ENCODE data around the gene SMARCB1. TPM values are rescaled to one million over a fixed set of nuclear protein-coding genes. Genes with fewer than 3 reads are reported as not detected.
A peak's percentile ranks its signal among the peaks of the same experiment; 100 is the strongest.

The SMARCB1 gene
- total RNA-seq, 1 experiment from 2014 or later = 80.2 TPM

GRCh38 chr22:23837911-23838680 lies 51.3 kb downstream of the SMARCB1 start:
- no peak overlapping the region for H3K4me2 ChIP-seq
- no peak overlapping the region for H3K27ac ChIP-seq
- ChIA-PET POLR2A (ENCODE audit: unreplicated experiment) (no interaction called here), CTCF (no interaction called here)
- H3K9me2 ChIP-seq (ENCODE audit: insufficient read depth) = no peaks in the 10 kb centered on the region
- no TSS peak for BruUV-seq (replicated peaks)
- no peaks in the 10 kb centered on the region for H3K4me1 ChIP-seq (replicated peaks; ENCODE audit: insufficient read depth)
- intact Hi-C loops (cut with micrococcal nuclease; ENCODE audit: unreplicated experiment) = no loop called here
- no peak overlapping the region for H3K4me3 ChIP-seq
- H3K9me3 ChIP-seq (ENCODE audit: insufficient read depth, low read depth) = no peaks in the 10 kb centered on the region
- H3K36me3 ChIP-seq (ENCODE audit: low read depth) = no peaks in the 10 kb centered on the region
- H3K79me2 ChIP-seq (ENCODE audit: low read depth) = no peaks in the 10 kb centered on the region
- no peak for DNase-seq
- H4K20me1 ChIP-seq (ENCODE audit: insufficient read depth) = no peaks in the 10 kb centered on the region; the same call in none of the 2 replicates
- H3F3A ChIP-seq (ENCODE audit: insufficient read depth, low read depth) = no peaks in the 10 kb centered on the region; the same call in 1 of the 2 replicates
- H2AFZ ChIP-seq = no peak overlapping the region
- H3K27me3 ChIP-seq (ENCODE audit: insufficient read depth, low read depth) = no peaks in the 10 kb centered on the region
- TF ChIP-seq EZH2 (IDR thresholded peaks at IDR 0.05; ENCODE audit: low read depth) (no peak), CTCF (conservative IDR thresholded peaks at IDR 0.05) (no peak)

GRCh38 chr22:23838681-23839468 lies 52.1 kb downstream of the SMARCB1 start, which contains the start of gene DERL3:
Gene DERL3, minus strand, starts transcription at chr22:23839006. Its CDS starts 19 bp downstream, at chr22:23838987.
- Histone ChIP-seq H3K4me2 (no peak within 1 kb of the TSS), H3K4me1 (replicated peaks; ENCODE audit: insufficient read depth) (no peaks in the 10 kb centered on the region), H4K20me1 (ENCODE audit: insufficient read depth) (no peaks in the 10 kb centered on the region; the same call in none of the 2 replicates), H3K9me2 (ENCODE audit: insufficient read depth) (no peaks in the 10 kb centered on the region), H3K36me3 (ENCODE audit: low read depth) (no peaks in the 10 kb centered on the region), H3K27ac (no peak within 1 kb of the TSS), H3K79me2 (ENCODE audit: low read depth) (no peaks in the 10 kb centered on the region), H3K4me3 (no peak within 1 kb of the TSS), H2AFZ (no peak within 1 kb of the TSS), H3K27me3 (ENCODE audit: insufficient read depth, low read depth) (no peaks in the 10 kb centered on the region), H3K9me3 (ENCODE audit: insufficient read depth, low read depth) (no peaks in the 10 kb centered on the region), H3F3A (ENCODE audit: insufficient read depth, low read depth) (no peaks in the 10 kb centered on the region; the same call in 1 of the 2 replicates)
- DNase-seq = peak; percentile 9 to 73
- TF ChIP-seq EZH2 (IDR thresholded peaks at IDR 0.05; ENCODE audit: low read depth) (no peak), CTCF (conservative IDR thresholded peaks at IDR 0.05) (no peak)
- CTCF ChIA-PET = no interaction called here
- intact Hi-C loops (cut with micrococcal nuclease; ENCODE audit: unreplicated experiment) = no loop called here
- no TSS peak for BruUV-seq (replicated peaks)
- POLR2A ChIA-PET (ENCODE audit: unreplicated experiment) = no interaction called here

- no peak overlapping the region for H3K4me3 ChIP-seq
- no peaks in the 10 kb centered on the region for H3K27me3 ChIP-seq (ENCODE audit: insufficient read depth, low read depth)
- no peak overlapping the region for H3K4me2 ChIP-seq
- no peaks in the 10 kb centered on the region; the same call in 1 of the 2 replicates for H4K20me1 ChIP-seq (ENCODE audit: insufficient read depth)
- no peak overlapping the region for H3K27ac ChIP-seq
- no peaks in the 10 kb centered on the region for H3K9me3 ChIP-seq (ENCODE audit: insufficient read depth, low read depth)
- DNase-seq = no peak
- BruUV-seq (replicated peaks) = no TSS peak
- ChIA-PET CTCF (no interaction called here), POLR2A (ENCODE audit: unreplicated experiment) (no interaction called here)
- no peaks in the 10 kb centered on the region for H3K4me1 ChIP-seq (replicated peaks; ENCODE audit: insufficient read depth)
- H3K79me2 ChIP-seq (ENCODE audit: low read depth) = no peaks in the 10 kb centered on the region
- no peak for TF ChIP-seq CTCF (conservative IDR thresholded peaks at IDR 0.05)
- TF ChIP-seq EZH2 (IDR thresholded peaks at IDR 0.05; ENCODE audit: low read depth) = no peak
- no peaks in the 10 kb centered on the region for H3K36me3 ChIP-seq (ENCODE audit: low read depth)
- intact Hi-C loops (cut with micrococcal nuclease; ENCODE audit: unreplicated experiment) = no loop called here
- no peaks in the 10 kb centered on the region for H3K9me2 ChIP-seq (ENCODE audit: insufficient read depth)
- H2AFZ ChIP-seq = no peak overlapping the region
- H3F3A ChIP-seq (ENCODE audit: insufficient read depth, low read depth) = no peaks in the 10 kb centered on the region; the same call in 1 of the 2 replicates
These were observed 53.3 kb downstream of the SMARCB1 start for GRCh38 chr22:23840026-23840425.
